SK-N-SH treated with all-trans-retinoic acid at 6 μM for 48 hours (cell line): Measurements from ENCODE around the gene PEAK3.

ENCODE experiments used
- ATAC-seq: fragments of 200-7000 bp; cut with Tn5 transposase; 3 replicates; pipeline ENCODE4 v1.9.1; 2020; ENCODE audit warnings: mild to moderate bottlenecking, moderate library complexity
- CSDC2 ChIP-seq: fragments of 250-450 bp; sonication (Bioruptor Pico); IDR thresholded peaks from 2 replicates; pipeline ENCODE4 v1.5.0; 2020; ENCODE audit warnings: mild to moderate bottlenecking, moderate library complexity
- ESRRG ChIP-seq: fragments of 250-450 bp; sonication (Bioruptor Pico); IDR thresholded peaks from 2 replicates; pipeline ENCODE4 v1.6.1; 2021; ENCODE audit warnings: mild to moderate bottlenecking
- GLIS3 ChIP-seq: fragments of 250-450 bp; sonication (Bioruptor Pico); IDR thresholded peaks from 2 replicates; pipeline ENCODE4 v1.5.0; 2020; ENCODE audit warnings: mild to moderate bottlenecking, moderate library complexity
- ISL1 ChIP-seq: fragments of 250-450 bp; sonication (Bioruptor Pico); IDR thresholded peaks from 2 replicates; pipeline ENCODE4 v2.1.2; 2022; ENCODE audit warnings: mild to moderate bottlenecking, moderate library complexity
- OSR1 ChIP-seq: fragments of 250-450 bp; sonication (Bioruptor Pico); IDR thresholded peaks from 2 replicates; pipeline ENCODE4 v1.8.0; 2022; ENCODE audit warnings: moderate library complexity, mild to moderate bottlenecking, inconsistent platforms
- PPARA ChIP-seq: fragments of 250-450 bp; sonication (Bioruptor Pico); IDR thresholded peaks from 2 replicates; pipeline ENCODE4 v1.5.0; 2020; ENCODE audit warnings: mild to moderate bottlenecking, borderline replicate concordance
- RARB ChIP-seq: fragments of 250-450 bp; sonication (Bioruptor Pico); IDR thresholded peaks from 2 replicates; pipeline ENCODE4 v1.8.0; 2021; ENCODE audit warnings: mild to moderate bottlenecking, moderate library complexity
- SNAI2 ChIP-seq: fragments of 250-450 bp; sonication (Bioruptor Pico); IDR thresholded peaks from 2 replicates; pipeline ENCODE4 v1.5.0; 2020; ENCODE audit warnings: mild to moderate bottlenecking, moderate library complexity
- TCF4 ChIP-seq: fragments of 250-450 bp; sonication (Bioruptor Pico); IDR thresholded peaks from 2 replicates; pipeline ENCODE4 v1.8.0; 2021; ENCODE audit warnings: mild to moderate bottlenecking, moderate library complexity, borderline replicate concordance
- ZC3H10 ChIP-seq: fragments of 250-450 bp; sonication (Bioruptor Pico); IDR thresholded peaks from 2 replicates; pipeline ENCODE4 v1.5.1; 2021; ENCODE audit warnings: mild to moderate bottlenecking, moderate library complexity
- ZFP3 ChIP-seq: fragments of 250-450 bp; sonication (Bioruptor Pico); IDR thresholded peaks from 2 replicates; pipeline ENCODE4 v1.5.0; 2020; ENCODE audit warnings: mild to moderate bottlenecking, moderate library complexity
- ZFP30 ChIP-seq: fragments of 450-650 bp; formaldehyde crosslinking; IDR thresholded peaks from 2 replicates; pipeline ENCODE4 v1.5.0; 2022; ENCODE audit warnings: mild to moderate bottlenecking, moderate library complexity
- ZNF70 ChIP-seq: fragments of 450-650 bp; formaldehyde crosslinking; IDR thresholded peaks from 2 replicates; pipeline ENCODE4 v1.5.0; 2020; ENCODE audit warnings: mild to moderate bottlenecking, moderate library complexity
- ZNF8 ChIP-seq: fragments of 450-650 bp; formaldehyde crosslinking; IDR thresholded peaks from 2 replicates; pipeline ENCODE4 v1.5.0; 2020; ENCODE audit warnings: mild to moderate bottlenecking, moderate library complexity
- TF ChIP-seq, protein P1 (sequence below): fragments of 250-450 bp; sonication (Bioruptor Pico); IDR thresholded peaks from 2 replicates; pipeline ENCODE4 v1.5.0; 2020; ENCODE audit warnings: mild to moderate bottlenecking, moderate library complexity
- TF ChIP-seq, protein P2 (sequence below): fragments of 250-450 bp; sonication (Bioruptor Pico); IDR thresholded peaks from 2 replicates; pipeline ENCODE4 v1.5.1; 2020; ENCODE audit warnings: low read depth, mild to moderate bottlenecking, moderate library complexity
- TF ChIP-seq, protein P3 (sequence below): fragments of 250-450 bp; sonication (Bioruptor Pico); IDR thresholded peaks from 2 replicates; pipeline ENCODE4 v1.8.0; 2020; ENCODE audit warnings: mild to moderate bottlenecking, moderate library complexity, borderline replicate concordance
- TF ChIP-seq, protein P4 (sequence below): fragments of 250-450 bp; sonication (Bioruptor Pico); IDR thresholded peaks from 2 replicates; pipeline ENCODE4 v1.8.0; 2021; ENCODE audit warnings: low read depth, mild to moderate bottlenecking, moderate library complexity, borderline replicate concordance
- TF ChIP-seq, protein P5 (sequence below): fragments of 250-450 bp; sonication (Bioruptor Pico); IDR thresholded peaks from 2 replicates; pipeline ENCODE4 v1.5.1; 2021; ENCODE audit warnings: mild to moderate bottlenecking, moderate library complexity

The PEAK3 gene

DNA sequence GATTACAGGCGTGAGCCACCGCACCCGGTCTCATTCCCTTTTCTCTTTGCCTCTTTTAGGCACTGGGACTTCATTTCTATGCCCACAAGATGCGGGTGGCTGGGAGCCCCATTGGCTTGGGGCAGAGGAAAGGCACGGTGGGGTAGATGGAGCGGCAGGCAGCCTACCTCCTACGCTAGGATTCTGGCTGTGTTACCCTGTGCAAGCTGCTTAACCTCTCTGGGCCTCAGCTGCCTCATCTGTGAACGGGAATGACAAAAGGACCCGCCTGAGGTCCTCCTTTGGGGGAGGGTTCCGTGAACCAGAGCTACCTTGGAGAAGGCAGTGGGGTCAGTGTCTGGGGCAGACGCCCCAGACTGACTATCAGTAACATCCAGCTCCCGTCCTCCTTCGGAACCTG, 35.3 kb upstream of the PEAK3 start:
- no peak for ATAC-seq
- TF ChIP-seq GLIS3: no peak

DNA sequence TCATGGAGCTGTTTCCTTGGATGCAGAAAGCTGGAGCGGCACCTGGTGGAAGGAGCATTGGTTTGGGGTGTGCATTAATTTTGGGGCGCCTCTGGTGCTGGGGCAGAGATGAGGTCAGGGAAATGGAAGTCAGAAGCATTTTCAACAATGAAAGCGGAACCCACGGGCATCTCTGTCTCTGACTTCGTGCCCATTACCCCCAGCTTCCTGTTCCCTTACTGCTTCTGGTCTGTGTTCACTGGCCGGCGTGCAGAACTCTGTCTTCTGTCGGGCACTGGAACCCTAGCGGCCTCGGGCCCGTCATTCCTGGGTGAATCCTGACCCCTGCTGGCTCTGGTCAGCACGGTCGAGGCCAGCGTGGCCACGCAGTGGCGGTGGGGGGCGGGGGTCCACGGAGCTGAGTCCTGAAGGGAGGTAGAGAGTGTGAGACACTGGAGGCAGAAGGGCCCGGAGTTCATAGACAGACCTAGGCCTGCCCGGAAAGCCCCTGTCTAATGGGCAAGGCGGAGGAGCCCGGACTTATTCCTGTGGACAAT, 33.9 kb upstream of the PEAK3 start:
- ATAC-seq: peak; percentile 97
- TF ChIP-seq, protein P1, sequence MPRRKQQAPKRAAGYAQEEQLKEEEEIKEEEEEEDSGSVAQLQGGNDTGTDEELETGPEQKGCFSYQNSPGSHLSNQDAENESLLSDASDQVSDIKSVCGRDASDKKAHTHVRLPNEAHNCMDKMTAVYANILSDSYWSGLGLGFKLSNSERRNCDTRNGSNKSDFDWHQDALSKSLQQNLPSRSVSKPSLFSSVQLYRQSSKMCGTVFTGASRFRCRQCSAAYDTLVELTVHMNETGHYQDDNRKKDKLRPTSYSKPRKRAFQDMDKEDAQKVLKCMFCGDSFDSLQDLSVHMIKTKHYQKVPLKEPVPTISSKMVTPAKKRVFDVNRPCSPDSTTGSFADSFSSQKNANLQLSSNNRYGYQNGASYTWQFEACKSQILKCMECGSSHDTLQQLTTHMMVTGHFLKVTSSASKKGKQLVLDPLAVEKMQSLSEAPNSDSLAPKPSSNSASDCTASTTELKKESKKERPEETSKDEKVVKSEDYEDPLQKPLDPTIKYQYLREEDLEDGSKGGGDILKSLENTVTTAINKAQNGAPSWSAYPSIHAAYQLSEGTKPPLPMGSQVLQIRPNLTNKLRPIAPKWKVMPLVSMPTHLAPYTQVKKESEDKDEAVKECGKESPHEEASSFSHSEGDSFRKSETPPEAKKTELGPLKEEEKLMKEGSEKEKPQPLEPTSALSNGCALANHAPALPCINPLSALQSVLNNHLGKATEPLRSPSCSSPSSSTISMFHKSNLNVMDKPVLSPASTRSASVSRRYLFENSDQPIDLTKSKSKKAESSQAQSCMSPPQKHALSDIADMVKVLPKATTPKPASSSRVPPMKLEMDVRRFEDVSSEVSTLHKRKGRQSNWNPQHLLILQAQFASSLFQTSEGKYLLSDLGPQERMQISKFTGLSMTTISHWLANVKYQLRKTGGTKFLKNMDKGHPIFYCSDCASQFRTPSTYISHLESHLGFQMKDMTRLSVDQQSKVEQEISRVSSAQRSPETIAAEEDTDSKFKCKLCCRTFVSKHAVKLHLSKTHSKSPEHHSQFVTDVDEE (CRISPR knock-in tag): no peak
- TF ChIP-seq SNAI2 (no peak), ZFP30 (CRISPR knock-in tag) (no peak), TCF4 (no peak)
- TF ChIP-seq, protein P2, sequence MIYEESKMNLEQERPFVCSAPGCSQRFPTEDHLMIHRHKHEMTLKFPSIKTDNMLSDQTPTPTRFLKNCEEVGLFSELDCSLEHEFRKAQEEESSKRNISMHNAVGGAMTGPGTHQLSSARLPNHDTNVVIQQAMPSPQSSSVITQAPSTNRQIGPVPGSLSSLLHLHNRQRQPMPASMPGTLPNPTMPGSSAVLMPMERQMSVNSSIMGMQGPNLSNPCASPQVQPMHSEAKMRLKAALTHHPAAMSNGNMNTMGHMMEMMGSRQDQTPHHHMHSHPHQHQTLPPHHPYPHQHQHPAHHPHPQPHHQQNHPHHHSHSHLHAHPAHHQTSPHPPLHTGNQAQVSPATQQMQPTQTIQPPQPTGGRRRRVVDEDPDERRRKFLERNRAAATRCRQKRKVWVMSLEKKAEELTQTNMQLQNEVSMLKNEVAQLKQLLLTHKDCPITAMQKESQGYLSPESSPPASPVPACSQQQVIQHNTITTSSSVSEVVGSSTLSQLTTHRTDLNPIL: no peak
- TF ChIP-seq, all 23 proteins: peak for 0

DNA sequence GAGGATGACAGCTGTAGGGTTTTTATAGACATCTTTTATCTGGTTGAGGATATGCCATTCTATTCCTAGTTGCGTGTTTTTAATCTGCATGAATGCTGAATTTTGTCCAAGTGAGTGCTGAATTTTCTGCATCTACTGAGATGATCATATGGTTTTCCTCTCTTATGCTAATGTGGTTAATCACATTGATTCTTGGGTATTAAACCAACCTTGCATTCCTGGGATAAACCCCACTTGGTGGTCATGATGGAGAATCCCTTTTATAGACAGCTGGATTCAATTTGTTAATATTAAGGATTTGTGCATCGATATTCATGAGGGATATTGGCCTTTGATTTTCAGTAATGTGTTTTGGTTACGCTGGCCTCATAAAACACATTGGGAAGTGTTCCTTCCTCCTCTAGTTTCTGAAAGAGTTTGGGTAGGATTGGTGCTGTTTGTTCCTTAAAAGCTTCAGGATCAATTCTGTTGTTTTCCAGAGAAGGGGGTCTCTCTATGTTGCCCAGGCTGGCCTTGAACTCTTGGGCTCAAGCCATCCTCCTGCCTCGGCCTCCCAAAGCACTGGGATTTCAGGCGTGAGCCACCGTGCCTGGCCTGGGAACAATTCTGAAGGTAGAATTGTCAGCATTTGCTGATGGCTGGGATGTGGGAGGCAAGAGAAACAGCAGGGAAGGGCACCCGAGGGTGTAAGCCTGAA, 33.3 kb upstream of the PEAK3 start:
- TF ChIP-seq ISL1 (no peak), PPARA (no peak)
- TF ChIP-seq, all 23 proteins: peak for 0
- ATAC-seq: no peak

DNA sequence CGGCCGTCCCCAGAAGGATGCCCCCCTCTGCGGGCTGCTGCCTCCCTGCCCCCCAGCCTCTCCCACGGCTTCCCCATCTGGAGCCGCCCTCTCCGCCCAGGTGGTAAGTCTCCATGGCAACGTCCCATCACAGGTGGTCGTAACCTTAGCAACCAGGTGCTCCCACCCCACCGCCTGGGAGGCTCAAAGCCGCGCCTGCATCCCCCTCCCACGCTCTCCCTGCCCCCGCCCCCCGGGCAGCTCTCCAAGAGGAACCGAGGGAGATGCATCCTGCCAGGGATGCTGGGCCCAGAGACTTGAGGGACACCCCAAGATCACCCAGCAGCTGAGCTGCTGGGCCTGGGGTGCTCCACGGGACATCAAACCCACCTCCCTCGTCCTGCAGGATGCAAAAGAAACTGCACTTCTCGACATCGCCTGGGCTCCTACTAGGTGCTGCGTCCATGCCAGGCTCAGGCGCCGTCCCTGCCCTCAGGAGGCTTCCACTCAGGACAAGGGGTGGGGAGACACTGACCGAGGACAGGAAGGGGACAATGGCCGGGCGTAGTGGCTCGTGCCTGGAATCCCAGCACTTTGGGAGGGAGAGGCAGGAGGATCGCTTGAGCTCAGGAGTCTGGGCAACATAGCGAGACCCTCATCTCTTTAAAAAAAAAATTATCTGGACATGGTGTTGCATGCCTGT, 31.0 kb upstream of the PEAK3 start:
- no peak for TF ChIP-seq ZFP3
- no peak for TF ChIP-seq RARB
- TF ChIP-seq, protein P3, sequence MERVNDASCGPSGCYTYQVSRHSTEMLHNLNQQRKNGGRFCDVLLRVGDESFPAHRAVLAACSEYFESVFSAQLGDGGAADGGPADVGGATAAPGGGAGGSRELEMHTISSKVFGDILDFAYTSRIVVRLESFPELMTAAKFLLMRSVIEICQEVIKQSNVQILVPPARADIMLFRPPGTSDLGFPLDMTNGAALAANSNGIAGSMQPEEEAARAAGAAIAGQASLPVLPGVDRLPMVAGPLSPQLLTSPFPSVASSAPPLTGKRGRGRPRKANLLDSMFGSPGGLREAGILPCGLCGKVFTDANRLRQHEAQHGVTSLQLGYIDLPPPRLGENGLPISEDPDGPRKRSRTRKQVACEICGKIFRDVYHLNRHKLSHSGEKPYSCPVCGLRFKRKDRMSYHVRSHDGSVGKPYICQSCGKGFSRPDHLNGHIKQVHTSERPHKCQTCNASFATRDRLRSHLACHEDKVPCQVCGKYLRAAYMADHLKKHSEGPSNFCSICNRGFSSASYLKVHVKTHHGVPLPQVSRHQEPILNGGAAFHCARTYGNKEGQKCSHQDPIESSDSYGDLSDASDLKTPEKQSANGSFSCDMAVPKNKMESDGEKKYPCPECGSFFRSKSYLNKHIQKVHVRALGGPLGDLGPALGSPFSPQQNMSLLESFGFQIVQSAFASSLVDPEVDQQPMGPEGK (CRISPR knock-in tag): no peak
- TF ChIP-seq ZNF8 (CRISPR knock-in tag): no peak
- no peak for TF ChIP-seq ESRRG (CRISPR knock-in tag)
- no peak for TF ChIP-seq ZNF70 (CRISPR knock-in tag)
- no peak for TF ChIP-seq ZC3H10
- TF ChIP-seq, protein P2: no peak
- TF ChIP-seq, protein P4, sequence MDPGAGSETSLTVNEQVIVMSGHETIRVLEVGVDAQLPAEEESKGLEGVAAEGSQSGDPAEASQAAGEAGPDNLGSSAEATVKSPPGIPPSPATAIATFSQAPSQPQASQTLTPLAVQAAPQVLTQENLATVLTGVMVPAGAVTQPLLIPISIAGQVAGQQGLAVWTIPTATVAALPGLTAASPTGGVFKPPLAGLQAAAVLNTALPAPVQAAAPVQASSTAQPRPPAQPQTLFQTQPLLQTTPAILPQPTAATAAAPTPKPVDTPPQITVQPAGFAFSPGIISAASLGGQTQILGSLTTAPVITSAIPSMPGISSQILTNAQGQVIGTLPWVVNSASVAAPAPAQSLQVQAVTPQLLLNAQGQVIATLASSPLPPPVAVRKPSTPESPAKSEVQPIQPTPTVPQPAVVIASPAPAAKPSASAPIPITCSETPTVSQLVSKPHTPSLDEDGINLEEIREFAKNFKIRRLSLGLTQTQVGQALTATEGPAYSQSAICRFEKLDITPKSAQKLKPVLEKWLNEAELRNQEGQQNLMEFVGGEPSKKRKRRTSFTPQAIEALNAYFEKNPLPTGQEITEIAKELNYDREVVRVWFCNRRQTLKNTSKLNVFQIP (CRISPR knock-in tag): no peak
- no peak for TF ChIP-seq ISL1
- TF ChIP-seq OSR1 (CRISPR knock-in tag): no peak
- no peak for TF ChIP-seq ZFP30 (CRISPR knock-in tag)
- TF ChIP-seq, protein P5, sequence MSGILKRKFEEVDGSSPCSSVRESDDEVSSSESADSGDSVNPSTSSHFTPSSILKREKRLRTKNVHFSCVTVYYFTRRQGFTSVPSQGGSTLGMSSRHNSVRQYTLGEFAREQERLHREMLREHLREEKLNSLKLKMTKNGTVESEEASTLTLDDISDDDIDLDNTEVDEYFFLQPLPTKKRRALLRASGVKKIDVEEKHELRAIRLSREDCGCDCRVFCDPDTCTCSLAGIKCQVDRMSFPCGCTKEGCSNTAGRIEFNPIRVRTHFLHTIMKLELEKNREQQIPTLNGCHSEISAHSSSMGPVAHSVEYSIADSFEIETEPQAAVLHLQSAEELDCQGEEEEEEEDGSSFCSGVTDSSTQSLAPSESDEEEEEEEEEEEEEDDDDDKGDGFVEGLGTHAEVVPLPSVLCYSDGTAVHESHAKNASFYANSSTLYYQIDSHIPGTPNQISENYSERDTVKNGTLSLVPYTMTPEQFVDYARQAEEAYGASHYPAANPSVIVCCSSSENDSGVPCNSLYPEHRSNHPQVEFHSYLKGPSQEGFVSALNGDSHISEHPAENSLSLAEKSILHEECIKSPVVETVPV (CRISPR knock-in tag): no peak
- no peak for TF ChIP-seq CSDC2 (CRISPR knock-in tag)

More for the DNA sequence above, 31.0 kb upstream of the PEAK3 start:
- no peak for ATAC-seq
